ENCODE measurements around the gene ANKRD33B. TPM values are rescaled to one million over a fixed set of nuclear protein-coding genes. Genes with fewer than 3 reads are reported as not detected.

ANKRD33B gene
- total RNA-seq, 3 donors from 2014 or later (not counting 1 experiment from before 2014, with no cell fraction given): 2.4 to 4.3 (median 3.9) TPM

- peak overlapping the region in 1 of 2 donors; percentile 48 for H3K27ac Mint-ChIP-seq
- no peak overlapping the region for H3K4me3 ChIP-seq (ENCODE audit: low read length)
- intact Hi-C loops (cut with micrococcal nuclease): no loop called here
- H3K36me3 Mint-ChIP-seq: no peaks in the 10 kb centered on the region
- 87% methylated on average over 6 of the region's 6 CpGs for WGBS (ENCODE audit: insufficient coverage)
- H3K9me3 Mint-ChIP-seq: no peaks in the 10 kb centered on the region
- H3K36me3 ChIP-seq (ENCODE audit: control insufficient read depth, insufficient read depth, low read length): no peaks in the 10 kb centered on the region
- H3K4me1 ChIP-seq (ENCODE audit: control insufficient read depth, insufficient read depth, low read length): no peaks in the 10 kb centered on the region
- H3K4me1 Mint-ChIP-seq: peaks cover 9 to 20% of the 10 kb centered on the region in 2 donors
- no peaks in the 10 kb centered on the region for H3K27me3 Mint-ChIP-seq (ENCODE audit: low read depth in 2 of 2)
- H3K4me3 Mint-ChIP-seq: no peak overlapping the region
- H3K27ac ChIP-seq (ENCODE audit: low read length): no peak overlapping the region
- H3K9me3 ChIP-seq (ENCODE audit: control insufficient read depth, insufficient read depth, low read length): no peaks in the 10 kb centered on the region
- ATAC-seq (no peak), DNase-seq (no peak)
- no peaks in the 10 kb centered on the region for H3K27me3 ChIP-seq (ENCODE audit: control insufficient read depth, insufficient read depth, low read length)
- TF ChIP-seq CTCF (IDR thresholded peaks at IDR 0.05): no peak
Measured at GRCh38 chr5:10645671-10646070, 81.8 kb downstream of the ANKRD33B start.

GRCh38 chr5:10647640-10648039 lies 83.8 kb downstream of the ANKRD33B start:
- Histone ChIP-seq H3K4me1 (ENCODE audit: control insufficient read depth, insufficient read depth, low read length) (no peaks in the 10 kb centered on the region), H3K9me3 (ENCODE audit: control insufficient read depth, insufficient read depth, low read length) (no peaks in the 10 kb centered on the region), H3K4me3 (ENCODE audit: low read length) (no peak overlapping the region), H3K27ac (ENCODE audit: low read length) (no peak overlapping the region), H3K36me3 (ENCODE audit: control insufficient read depth, insufficient read depth, low read length) (no peaks in the 10 kb centered on the region), H3K27me3 (ENCODE audit: control insufficient read depth, insufficient read depth, low read length) (no peaks in the 10 kb centered on the region)
- peaks cover 9 to 20% of the 10 kb centered on the region in 2 donors for H3K4me1 Mint-ChIP-seq
- no peak overlapping the region for H3K4me3 Mint-ChIP-seq
- 82% methylated on average over 5 of the region's 5 CpGs for WGBS (ENCODE audit: insufficient coverage)
- no peaks in the 10 kb centered on the region for H3K9me3 Mint-ChIP-seq
- intact Hi-C loops (cut with micrococcal nuclease): no loop called here
- H3K27me3 Mint-ChIP-seq (ENCODE audit: low read depth in 2 of 2): no peaks in the 10 kb centered on the region
- DNase-seq (no peak), ATAC-seq (no peak)
- no peaks in the 10 kb centered on the region for H3K36me3 Mint-ChIP-seq
- TF ChIP-seq CTCF (IDR thresholded peaks at IDR 0.05): no peak
- H3K27ac Mint-ChIP-seq: no peak overlapping the region

GRCh38 chr5:10648806-10649665 lies 85.2 kb downstream of the ANKRD33B start:
- H3K4me1 ChIP-seq (ENCODE audit: control insufficient read depth, insufficient read depth, low read length): no peaks in the 10 kb centered on the region
- H3K9me3 ChIP-seq (ENCODE audit: control insufficient read depth, insufficient read depth, low read length): no peaks in the 10 kb centered on the region
- Mint-ChIP-seq H3K9me3 (no peaks in the 10 kb centered on the region), H3K4me1 (peaks cover 9 to 20% of the 10 kb centered on the region in 2 donors), H3K36me3 (no peaks in the 10 kb centered on the region), H3K27me3 (ENCODE audit: low read depth in 2 of 2) (no peaks in the 10 kb centered on the region), H3K27ac (no peak overlapping the region), H3K4me3 (no peak overlapping the region)
- H3K27ac ChIP-seq (ENCODE audit: low read length): no peak overlapping the region
- WGBS (ENCODE audit: insufficient coverage): 98% methylated on average over 60 of the region's 60 CpGs
- H3K36me3 ChIP-seq (ENCODE audit: control insufficient read depth, insufficient read depth, low read length): no peaks in the 10 kb centered on the region
- TF ChIP-seq CTCF (IDR thresholded peaks at IDR 0.05): no peak
- no peaks in the 10 kb centered on the region for H3K27me3 ChIP-seq (ENCODE audit: control insufficient read depth, insufficient read depth, low read length)
- H3K4me3 ChIP-seq (ENCODE audit: low read length): no peak overlapping the region
- no peak for DNase-seq
- no peak for ATAC-seq
- intact Hi-C loops (cut with micrococcal nuclease): no loop called here
